ENCODE results near the gene SOX1.

DNA sequence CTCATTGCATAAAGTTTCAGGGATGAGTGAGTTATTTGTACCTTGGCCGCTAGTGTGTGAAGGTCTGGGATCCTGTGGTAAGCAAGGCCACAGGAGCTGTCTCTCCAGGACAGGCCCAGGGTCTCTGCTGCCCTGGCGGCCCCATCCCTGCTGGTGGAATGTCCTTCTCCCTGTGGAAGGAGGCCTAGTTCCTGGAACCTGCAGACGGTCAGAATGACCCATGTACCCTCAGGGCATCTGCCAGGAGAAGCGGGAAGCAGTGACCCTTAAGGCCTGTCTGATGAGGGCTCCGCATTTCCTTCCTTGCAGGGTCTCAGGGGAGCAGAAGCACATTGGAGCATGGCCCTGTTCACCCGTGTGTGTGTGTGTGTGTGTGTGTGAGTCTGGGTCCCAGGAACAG, 32.1 kb upstream of the SOX1 start:
- TF ChIP-seq POLR2AphosphoS5 (IDR thresholded peaks at IDR 0.05), result no peak
- TF ChIP-seq, protein P1, sequence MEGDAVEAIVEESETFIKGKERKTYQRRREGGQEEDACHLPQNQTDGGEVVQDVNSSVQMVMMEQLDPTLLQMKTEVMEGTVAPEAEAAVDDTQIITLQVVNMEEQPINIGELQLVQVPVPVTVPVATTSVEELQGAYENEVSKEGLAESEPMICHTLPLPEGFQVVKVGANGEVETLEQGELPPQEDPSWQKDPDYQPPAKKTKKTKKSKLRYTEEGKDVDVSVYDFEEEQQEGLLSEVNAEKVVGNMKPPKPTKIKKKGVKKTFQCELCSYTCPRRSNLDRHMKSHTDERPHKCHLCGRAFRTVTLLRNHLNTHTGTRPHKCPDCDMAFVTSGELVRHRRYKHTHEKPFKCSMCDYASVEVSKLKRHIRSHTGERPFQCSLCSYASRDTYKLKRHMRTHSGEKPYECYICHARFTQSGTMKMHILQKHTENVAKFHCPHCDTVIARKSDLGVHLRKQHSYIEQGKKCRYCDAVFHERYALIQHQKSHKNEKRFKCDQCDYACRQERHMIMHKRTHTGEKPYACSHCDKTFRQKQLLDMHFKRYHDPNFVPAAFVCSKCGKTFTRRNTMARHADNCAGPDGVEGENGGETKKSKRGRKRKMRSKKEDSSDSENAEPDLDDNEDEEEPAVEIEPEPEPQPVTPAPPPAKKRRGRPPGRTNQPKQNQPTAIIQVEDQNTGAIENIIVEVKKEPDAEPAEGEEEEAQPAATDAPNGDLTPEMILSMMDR (IDR thresholded peaks at IDR 0.05 in 8 of 11, conservative IDR thresholded peaks at IDR 0.05 in 3 of 11), result no peak
